ENCODE results near the gene DPM3.

DNA sequence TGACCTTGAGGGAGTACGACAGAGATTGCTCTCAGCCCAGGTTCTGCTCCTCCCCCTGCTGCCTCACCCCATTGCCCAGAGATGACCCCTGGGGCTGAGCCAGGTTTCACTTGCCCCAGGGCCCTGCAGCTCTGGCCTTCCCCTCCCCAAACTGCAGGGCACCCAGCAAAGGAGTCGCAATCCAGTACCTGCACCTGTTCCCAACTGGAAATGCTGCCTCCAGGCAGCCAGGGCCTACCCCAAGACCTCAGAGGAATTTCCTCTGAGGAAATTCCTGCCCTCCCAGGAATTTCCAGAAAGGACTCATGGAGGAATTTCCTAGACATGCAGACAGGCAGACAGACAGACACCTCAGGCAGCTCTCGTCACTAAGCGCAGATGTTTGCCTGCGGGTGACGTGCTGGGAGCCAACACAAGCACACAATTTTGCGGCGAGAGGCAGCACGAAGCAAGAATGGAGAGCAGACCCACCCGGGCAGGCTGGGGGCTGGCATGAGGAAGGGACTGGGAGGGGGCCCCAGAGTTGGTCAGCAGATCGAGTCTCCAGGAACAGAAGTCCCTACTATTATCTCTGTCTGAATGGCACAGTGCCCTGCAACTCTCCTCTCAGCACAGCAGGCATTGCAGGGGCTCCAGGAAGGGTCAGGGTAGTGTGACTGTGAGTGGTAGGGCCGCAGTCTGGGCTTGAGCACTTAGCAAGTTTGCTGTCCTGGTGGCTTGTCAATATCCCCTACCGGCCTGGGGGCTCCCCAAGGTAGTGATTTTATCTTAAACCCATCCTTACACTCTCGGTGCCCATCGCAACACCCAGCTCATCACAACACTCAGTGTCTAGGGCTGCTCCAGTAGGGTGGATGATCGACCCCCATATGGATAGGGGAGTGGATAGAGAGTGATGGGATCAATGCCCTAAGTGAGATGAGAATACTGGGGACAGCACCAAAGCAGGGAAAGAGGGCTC lies 15.5 kb downstream of the DPM3 start:
- TF ChIP-seq, protein P1, sequence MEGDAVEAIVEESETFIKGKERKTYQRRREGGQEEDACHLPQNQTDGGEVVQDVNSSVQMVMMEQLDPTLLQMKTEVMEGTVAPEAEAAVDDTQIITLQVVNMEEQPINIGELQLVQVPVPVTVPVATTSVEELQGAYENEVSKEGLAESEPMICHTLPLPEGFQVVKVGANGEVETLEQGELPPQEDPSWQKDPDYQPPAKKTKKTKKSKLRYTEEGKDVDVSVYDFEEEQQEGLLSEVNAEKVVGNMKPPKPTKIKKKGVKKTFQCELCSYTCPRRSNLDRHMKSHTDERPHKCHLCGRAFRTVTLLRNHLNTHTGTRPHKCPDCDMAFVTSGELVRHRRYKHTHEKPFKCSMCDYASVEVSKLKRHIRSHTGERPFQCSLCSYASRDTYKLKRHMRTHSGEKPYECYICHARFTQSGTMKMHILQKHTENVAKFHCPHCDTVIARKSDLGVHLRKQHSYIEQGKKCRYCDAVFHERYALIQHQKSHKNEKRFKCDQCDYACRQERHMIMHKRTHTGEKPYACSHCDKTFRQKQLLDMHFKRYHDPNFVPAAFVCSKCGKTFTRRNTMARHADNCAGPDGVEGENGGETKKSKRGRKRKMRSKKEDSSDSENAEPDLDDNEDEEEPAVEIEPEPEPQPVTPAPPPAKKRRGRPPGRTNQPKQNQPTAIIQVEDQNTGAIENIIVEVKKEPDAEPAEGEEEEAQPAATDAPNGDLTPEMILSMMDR (conservative IDR thresholded peaks at IDR 0.05; ENCODE audit: low read depth in 2 of 2): no peak
- TF ChIP-seq EZH2 (IDR thresholded peaks at IDR 0.05; ENCODE audit: low read depth, unreplicated experiment) (no peak), JUNB (IDR thresholded peaks at IDR 0.05; ENCODE audit: unreplicated experiment) (no peak), POLR2AphosphoS5 (IDR thresholded peaks at IDR 0.05; ENCODE audit: low read depth) (no peak)
